NAMALWA (cell line): ENCODE measurements around the gene SPATA17.

ENCODE experiments used
- DNase-seq: peaks from one replicate; pipeline ENCODE4 v3.0.0-alpha.2; 2015; ENCODE audit warnings: low spot score

Gene SPATA17

DNA sequence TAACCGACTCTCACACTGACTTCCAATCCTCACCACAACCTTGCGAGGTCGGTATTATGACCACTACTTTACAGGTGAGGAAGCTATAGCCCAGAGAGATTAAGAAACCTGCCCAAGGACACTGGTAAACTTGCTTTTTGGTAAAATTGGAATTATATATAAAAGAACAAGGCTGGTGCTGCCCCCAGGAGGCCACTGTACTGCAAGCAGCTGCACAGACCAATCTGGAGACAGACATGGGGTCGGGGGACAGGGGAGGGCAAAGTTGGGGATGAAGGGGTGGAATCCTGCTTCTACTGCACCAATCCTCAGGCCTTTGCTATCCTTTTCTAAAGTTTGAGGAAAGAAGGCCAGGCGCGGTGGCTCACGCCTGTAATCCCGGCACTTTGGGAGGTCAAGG lies 280.8 kb downstream of the SPATA17 start:
- peak; percentile 25 for DNase-seq

DNA sequence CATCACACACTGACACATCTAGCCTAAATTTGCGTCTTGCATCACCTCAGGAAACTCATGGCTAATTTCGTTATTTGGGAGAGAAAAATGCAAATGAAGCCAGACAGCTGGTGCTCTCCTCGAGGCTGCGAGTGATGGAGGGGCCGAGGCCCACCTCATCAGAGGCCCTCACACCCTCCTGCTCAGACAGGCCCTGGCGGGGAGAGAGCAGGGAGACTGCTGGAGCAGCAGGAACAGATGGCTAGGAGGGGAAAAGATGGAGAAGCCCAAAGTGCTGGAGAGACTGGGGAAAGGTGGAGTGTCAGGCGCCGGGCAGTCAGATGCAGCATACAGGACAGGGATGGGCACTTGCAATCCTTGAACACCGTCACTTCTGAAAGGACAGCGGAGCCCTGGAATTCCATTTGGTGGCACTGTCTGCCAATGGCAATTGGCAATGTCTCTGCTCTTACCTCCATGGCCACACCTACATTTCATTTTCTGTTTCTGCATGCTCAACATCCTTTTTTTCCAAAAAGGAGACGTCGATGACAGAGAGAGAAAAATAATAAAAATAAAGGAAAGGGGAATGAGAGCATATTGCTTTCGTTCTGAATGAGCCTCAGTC lies 286.2 kb downstream of the SPATA17 start:
- no peak for DNase-seq

DNA sequence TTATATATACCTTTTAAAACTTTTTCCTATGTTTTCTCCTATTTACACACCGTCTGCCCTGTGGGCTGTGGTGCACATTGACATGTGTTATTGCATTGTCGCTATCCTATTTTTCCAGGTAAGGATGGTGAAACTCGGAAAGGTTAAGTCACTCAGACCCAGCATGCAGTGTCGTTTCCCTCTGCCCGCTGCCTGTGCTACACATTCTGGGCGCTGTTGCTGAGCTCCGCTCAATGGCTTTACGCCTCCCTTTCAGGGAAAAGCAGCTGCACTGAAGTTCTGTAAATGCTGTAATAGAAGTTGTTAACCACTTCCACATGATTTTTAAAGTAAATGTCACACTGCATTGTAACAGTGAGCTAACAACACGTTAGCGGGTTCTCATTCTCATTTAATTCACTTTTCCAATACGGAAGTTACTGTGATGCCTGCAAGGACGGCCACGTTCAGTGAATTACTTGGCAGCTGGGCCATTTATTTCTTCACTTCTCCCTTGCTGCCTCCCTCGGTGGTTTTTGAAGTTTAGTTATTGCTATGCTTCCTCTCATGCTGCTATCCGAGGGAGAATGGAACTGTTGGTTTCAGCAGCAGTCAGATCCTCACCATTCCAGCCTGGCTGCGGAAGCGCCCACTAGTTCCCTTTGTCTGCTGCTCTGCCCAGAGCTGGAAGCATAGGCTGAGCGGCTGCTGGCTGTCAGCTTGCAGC lies 288.7 kb downstream of the SPATA17 start:
- DNase-seq, result no peak
